Central memory CD8-positive, alpha-beta T cell (primary cell): Measurements from ENCODE around the gene SLX9.

Source experiments
- ATAC-seq: fragments of 150-1000 bp; cut with Tn5 transposase; replicated peaks from 2 replicates; pipeline ENCODE4 v1.10.0; 2022; ENCODE audit warnings: mild to moderate bottlenecking, moderate FRiP score, moderate number of reproducible peaks; ENCODE audit not compliant: poor library complexity, severe bottlenecking; ENCODE audit errors: extremely low read depth
- DNase-seq, 2 donors: peaks; one replicate each; pipeline ENCODE4 v3.0.0; 2021; ENCODE audit warnings: low spot score in 2 of 2
- H3K27ac Mint-ChIP-seq: one replicate; pipeline ENCODE4 v1.8.0; 2022; ENCODE audit warnings: low read depth, mild to moderate bottlenecking, moderate library complexity, mixed read lengths
- H3K27me3 Mint-ChIP-seq: one replicate; pipeline ENCODE4 v1.8.0; 2022; ENCODE audit warnings: mixed read lengths
- H3K36me3 Mint-ChIP-seq: one replicate; pipeline ENCODE4 v1.8.0; 2022; ENCODE audit warnings: mild to moderate bottlenecking, moderate library complexity, mixed read lengths; ENCODE audit not compliant: insufficient read depth
- H3K4me1 Mint-ChIP-seq: one replicate; pipeline ENCODE4 v1.8.0; 2022; ENCODE audit warnings: mixed read lengths
- H3K4me3 Mint-ChIP-seq: one replicate; pipeline ENCODE4 v1.8.0; 2022; ENCODE audit warnings: mild to moderate bottlenecking, moderate library complexity, mixed read lengths
- H3K9me3 Mint-ChIP-seq: one replicate; pipeline ENCODE4 v1.8.0; 2022; ENCODE audit warnings: mixed read lengths

SLX9 gene

GRCh38 chr21:44990921-44991320 is 51.1 kb downstream of the SLX9 start:
- Mint-ChIP-seq H3K9me3 (no peaks in the 10 kb centered on the region), H3K27ac (no peak overlapping the region), H3K27me3 (no peaks in the 10 kb centered on the region), H3K36me3 (no peaks in the 10 kb centered on the region), H3K4me1 (no peaks in the 10 kb centered on the region), H3K4me3 (no peak overlapping the region)
- DNase-seq = no peak
- ATAC-seq = no peak

- DNase-seq (no peak), ATAC-seq (no peak)
- Mint-ChIP-seq H3K4me1 (no peaks in the 10 kb centered on the region), H3K36me3 (no peaks in the 10 kb centered on the region), H3K27me3 (peaks cover 6% of the 10 kb centered on the region), H3K9me3 (no peaks in the 10 kb centered on the region), H3K27ac (no peak overlapping the region), H3K4me3 (no peak overlapping the region)
Observed at GRCh38 chr21:44991538-44992483, 52.0 kb downstream of the SLX9 start.

- ATAC-seq (no peak), DNase-seq (no peak)
- Mint-ChIP-seq H3K27ac (no peak overlapping the region), H3K27me3 (peaks cover 8% of the 10 kb centered on the region), H3K4me3 (no peak overlapping the region), H3K4me1 (no peaks in the 10 kb centered on the region), H3K36me3 (no peaks in the 10 kb centered on the region), H3K9me3 (no peaks in the 10 kb centered on the region)
Observed at GRCh38 chr21:44992608-44993031, 52.8 kb downstream of the SLX9 start.

GRCh38 chr21:44993321-44994046 is 53.7 kb downstream of the SLX9 start:
- H3K36me3 Mint-ChIP-seq = no peaks in the 10 kb centered on the region
- H3K4me3 Mint-ChIP-seq = no peak overlapping the region
- H3K4me1 Mint-ChIP-seq = no peaks in the 10 kb centered on the region
- no peak for DNase-seq
- peaks cover 8% of the 10 kb centered on the region for H3K27me3 Mint-ChIP-seq
- ATAC-seq = no peak
- no peaks in the 10 kb centered on the region for H3K9me3 Mint-ChIP-seq
- no peak overlapping the region for H3K27ac Mint-ChIP-seq

- H3K27ac Mint-ChIP-seq = no peak overlapping the region
- H3K4me1 Mint-ChIP-seq = no peaks in the 10 kb centered on the region
- ATAC-seq (no peak), DNase-seq (no peak)
- H3K4me3 Mint-ChIP-seq = no peak overlapping the region
- peaks cover 11% of the 10 kb centered on the region for H3K27me3 Mint-ChIP-seq
- H3K36me3 Mint-ChIP-seq = no peaks in the 10 kb centered on the region
- H3K9me3 Mint-ChIP-seq = no peaks in the 10 kb centered on the region
Observed at GRCh38 chr21:44994047-44994694, 54.3 kb downstream of the SLX9 start.

- no peaks in the 10 kb centered on the region for H3K36me3 Mint-ChIP-seq
- H3K27me3 Mint-ChIP-seq = peaks cover 14% of the 10 kb centered on the region
- H3K4me1 Mint-ChIP-seq = no peaks in the 10 kb centered on the region
- H3K27ac Mint-ChIP-seq = no peak overlapping the region
- ATAC-seq = no peak
- H3K4me3 Mint-ChIP-seq = no peak overlapping the region
- no peaks in the 10 kb centered on the region for H3K9me3 Mint-ChIP-seq
- no peak for DNase-seq
Observed at GRCh38 chr21:44994695-44995342, 55.0 kb downstream of the SLX9 start.

GRCh38 chr21:44995343-44995941 is 55.6 kb downstream of the SLX9 start:
- peaks cover 14% of the 10 kb centered on the region for H3K27me3 Mint-ChIP-seq
- H3K27ac Mint-ChIP-seq = no peak overlapping the region
- no peak for ATAC-seq
- no peaks in the 10 kb centered on the region for H3K36me3 Mint-ChIP-seq
- DNase-seq = no peak
- no peaks in the 10 kb centered on the region for H3K4me1 Mint-ChIP-seq
- no peak overlapping the region for H3K4me3 Mint-ChIP-seq
- H3K9me3 Mint-ChIP-seq = no peaks in the 10 kb centered on the region

GRCh38 chr21:44996096-44996495 is 56.3 kb downstream of the SLX9 start:
- Mint-ChIP-seq H3K4me1 (no peaks in the 10 kb centered on the region), H3K27ac (no peak overlapping the region), H3K27me3 (peaks cover 14% of the 10 kb centered on the region), H3K36me3 (no peaks in the 10 kb centered on the region), H3K9me3 (no peaks in the 10 kb centered on the region), H3K4me3 (no peak overlapping the region)
- DNase-seq (no peak), ATAC-seq (no peak)

- DNase-seq (no peak), ATAC-seq (no peak)
- Mint-ChIP-seq H3K9me3 (no peaks in the 10 kb centered on the region), H3K4me1 (no peaks in the 10 kb centered on the region), H3K36me3 (no peaks in the 10 kb centered on the region), H3K4me3 (no peak overlapping the region), H3K27ac (no peak overlapping the region), H3K27me3 (peaks cover 14% of the 10 kb centered on the region)
Observed at GRCh38 chr21:44996501-44996921, 56.7 kb downstream of the SLX9 start.

- ATAC-seq = no peak
- Mint-ChIP-seq H3K27me3 (peaks cover 14% of the 10 kb centered on the region), H3K9me3 (no peaks in the 10 kb centered on the region), H3K4me1 (no peaks in the 10 kb centered on the region), H3K27ac (no peak overlapping the region), H3K36me3 (no peaks in the 10 kb centered on the region), H3K4me3 (no peak overlapping the region)
- DNase-seq = no peak
Observed at GRCh38 chr21:44996983-44997936, 57.4 kb downstream of the SLX9 start.

GRCh38 chr21:44998086-44998620 is 58.3 kb downstream of the SLX9 start:
- Mint-ChIP-seq H3K27me3 (peaks cover 14% of the 10 kb centered on the region), H3K4me3 (no peak overlapping the region), H3K36me3 (peaks cover 2% of the 10 kb centered on the region), H3K9me3 (no peaks in the 10 kb centered on the region), H3K27ac (no peak overlapping the region), H3K4me1 (no peaks in the 10 kb centered on the region)
- ATAC-seq (no peak), DNase-seq (no peak)
